GM04504 (cell line): ENCODE results near the gene TARS2.

Experiments
- DNase-seq: peaks from one replicate; pipeline ENCODE4 v3.0.0-alpha.2; 2012; ENCODE audit warnings: low read depth

Gene TARS2

DNA sequence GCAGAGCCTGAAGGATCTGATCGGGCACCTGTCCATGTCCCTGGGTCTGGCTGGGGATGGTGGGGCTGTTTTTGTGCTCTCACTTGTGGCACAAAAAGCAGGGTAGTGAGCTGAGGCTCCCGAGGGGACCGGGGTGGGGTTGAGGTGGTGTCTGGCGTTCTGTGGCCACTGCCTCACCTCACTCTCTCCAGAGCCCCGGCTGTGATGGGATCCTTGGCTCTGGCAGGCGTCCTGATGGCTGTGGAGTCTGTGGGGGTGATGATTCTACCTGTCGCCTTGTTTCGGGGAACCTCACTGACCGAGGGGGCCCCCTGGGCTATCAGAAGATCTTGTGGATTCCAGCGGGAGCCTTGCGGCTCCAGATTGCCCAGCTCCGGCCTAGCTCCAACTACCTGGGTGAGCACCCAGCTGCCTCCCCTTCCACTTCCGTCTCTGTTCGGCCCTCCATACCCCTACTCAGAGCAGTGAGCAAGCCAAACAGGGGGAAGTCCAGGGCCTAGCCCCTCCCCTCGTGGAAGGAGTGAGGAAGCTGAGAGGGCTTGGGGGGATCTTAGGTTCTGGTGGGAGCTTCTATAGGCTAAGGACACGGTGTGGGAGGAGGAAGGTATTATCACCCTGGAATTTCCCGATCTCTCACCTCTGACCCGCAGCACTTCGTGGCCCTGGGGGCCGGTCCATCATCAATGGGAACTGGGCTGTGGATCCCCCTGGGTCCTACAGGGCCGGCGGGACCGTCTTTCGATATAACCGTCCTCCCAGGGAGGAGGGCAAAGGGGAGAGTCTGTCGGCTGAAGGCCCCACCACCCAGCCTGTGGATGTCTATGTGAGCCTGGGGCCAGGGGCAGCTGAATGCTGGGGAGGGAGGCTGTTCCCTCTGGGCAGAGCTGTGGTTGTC, 69.0 kb downstream of the TARS2 start:
- DNase-seq: no peak

GRCh38 chr1:150557065-150557600, 69.9 kb downstream of the TARS2 start:
- no peak for DNase-seq
